ENCODE measurements around the gene RAB40B.

- TF ChIP-seq CTCF (conservative IDR thresholded peaks at IDR 0.05; ENCODE audit: low read length) = no peak
- no peak for TF ChIP-seq EZH2phosphoT487 (IDR thresholded peaks at IDR 0.05; ENCODE audit: borderline replicate concordance, low read depth, low read length)
Observed at GRCh38 chr17:82658796-82659452, 39.6 kb downstream of the RAB40B start.

All from OCI-LY7 (cell line).